ENCODE measurements around the gene CNKSR2. TPM values are rescaled to one million over a fixed set of nuclear protein-coding genes. Genes with fewer than 3 reads are reported as not detected.

The CNKSR2 gene
- total and polyA plus RNA-seq, 4 donors, result 0.55 to 3.3 (median 2.0) TPM

GRCh38 chrX:21662761-21663160 lies 288.5 kb downstream of the CNKSR2 start:
- Histone ChIP-seq H3K27ac (ENCODE audit: low read depth in 1 of 2, low read length in 2 of 2) (no peak overlapping the region), H3K27me3 (ENCODE audit: control insufficient read depth in 4 of 4, insufficient read depth in 4 of 4, low read length in 3 of 4) (no peaks in the 10 kb centered on the region), H3K4me3 (ENCODE audit: low read depth in 1 of 3, low read length in 3 of 3) (no peak overlapping the region), H3K9me3 (ENCODE audit: control insufficient read depth in 4 of 4, low read length in 3 of 4) (no peaks in the 10 kb centered on the region), H3K36me3 (ENCODE audit: control insufficient read depth in 4 of 4, insufficient read depth in 3 of 4, low read depth in 1 of 4, low read length in 3 of 4) (no peaks in the 10 kb centered on the region), H3K4me1 (ENCODE audit: control insufficient read depth in 4 of 4, insufficient read depth in 4 of 4, low read length in 3 of 4) (peaks cover 0 to 4% (median 0%) of the 10 kb centered on the region in 4 donors), H3K9ac (ENCODE audit: low read depth in 1 of 2, low read length in 2 of 2) (no peak overlapping the region)
- 89% methylated on average over 4 of the region's 4 CpGs for WGBS
- DNase-seq (ENCODE audit: low spot score), result no peak
- TF ChIP-seq SP1 (IDR thresholded peaks at IDR 0.05) (no peak), TAF1 (conservative IDR thresholded peaks at IDR 0.05) (no peak), FOXA2 (IDR thresholded peaks at IDR 0.05) (no peak), REST (IDR thresholded peaks at IDR 0.05) (no peak), ATF3 (IDR thresholded peaks at IDR 0.05) (no peak), YY1 (IDR thresholded peaks at IDR 0.05) (no peak), NR2F2 (IDR thresholded peaks at IDR 0.05) (no peak), MAX (IDR thresholded peaks at IDR 0.05) (no peak), ZBTB33 (IDR thresholded peaks at IDR 0.05) (no peak), EGR1 (IDR thresholded peaks at IDR 0.05; ENCODE audit: low read depth in 2 of 2) (no peak), RAD21 (IDR thresholded peaks at IDR 0.05) (no peak), HNF4G (IDR thresholded peaks at IDR 0.05) (no peak), FOXA1 (IDR thresholded peaks at IDR 0.05) (no peak), HNF4A (conservative IDR thresholded peaks at IDR 0.05) (no peak), JUND (IDR thresholded peaks at IDR 0.05) (no peak), CTCF (IDR thresholded peaks at IDR 0.05; ENCODE audit: low read depth, low read length, missing input control) (no peak), GABPA (IDR thresholded peaks at IDR 0.05 in 1 of 2, conservative IDR thresholded peaks at IDR 0.05 in 1 of 2) (no peak)

GRCh38 chrX:21666252-21666651 lies 292.0 kb downstream of the CNKSR2 start:
- DNase-seq (ENCODE audit: low spot score), result no peak
- Histone ChIP-seq H3K27me3 (ENCODE audit: control insufficient read depth in 4 of 4, insufficient read depth in 4 of 4, low read length in 3 of 4) (no peaks in the 10 kb centered on the region), H3K9ac (ENCODE audit: low read depth in 1 of 2, low read length in 2 of 2) (no peak overlapping the region), H3K4me3 (ENCODE audit: low read depth in 1 of 3, low read length in 3 of 3) (no peak overlapping the region), H3K9me3 (ENCODE audit: control insufficient read depth in 4 of 4, low read length in 3 of 4) (no peaks in the 10 kb centered on the region), H3K27ac (ENCODE audit: low read depth in 1 of 2, low read length in 2 of 2) (no peak overlapping the region), H3K36me3 (ENCODE audit: control insufficient read depth in 4 of 4, insufficient read depth in 3 of 4, low read depth in 1 of 4, low read length in 3 of 4) (no peaks in the 10 kb centered on the region), H3K4me1 (ENCODE audit: control insufficient read depth in 4 of 4, insufficient read depth in 4 of 4, low read length in 3 of 4) (no peaks in the 10 kb centered on the region)
- 87% methylated on average over 4 of the region's 4 CpGs for WGBS
- no peak for TF ChIP-seq TAF1 (conservative IDR thresholded peaks at IDR 0.05)
- TF ChIP-seq MAX (IDR thresholded peaks at IDR 0.05), result no peak
- no peak for TF ChIP-seq RXRA (IDR thresholded peaks at IDR 0.05)
- no peak for TF ChIP-seq FOXA2 (IDR thresholded peaks at IDR 0.05)
- TF ChIP-seq NR2F2 (IDR thresholded peaks at IDR 0.05), result no peak
- no peak for TF ChIP-seq YY1 (IDR thresholded peaks at IDR 0.05)
- TF ChIP-seq FOXA1 (IDR thresholded peaks at IDR 0.05), result no peak
- TF ChIP-seq HNF4A (conservative IDR thresholded peaks at IDR 0.05), result no peak
- no peak for TF ChIP-seq RAD21 (IDR thresholded peaks at IDR 0.05)
- no peak for TF ChIP-seq SP1 (IDR thresholded peaks at IDR 0.05)
- no peak for TF ChIP-seq CTCF (IDR thresholded peaks at IDR 0.05; ENCODE audit: low read depth, low read length, missing input control)
- no peak for TF ChIP-seq EGR1 (IDR thresholded peaks at IDR 0.05; ENCODE audit: low read depth in 2 of 2)
- no peak for TF ChIP-seq HNF4G (IDR thresholded peaks at IDR 0.05)
- no peak for TF ChIP-seq JUND (IDR thresholded peaks at IDR 0.05)
